ENCODE measurements around the gene GSC2.

- TF ChIP-seq, protein P1, sequence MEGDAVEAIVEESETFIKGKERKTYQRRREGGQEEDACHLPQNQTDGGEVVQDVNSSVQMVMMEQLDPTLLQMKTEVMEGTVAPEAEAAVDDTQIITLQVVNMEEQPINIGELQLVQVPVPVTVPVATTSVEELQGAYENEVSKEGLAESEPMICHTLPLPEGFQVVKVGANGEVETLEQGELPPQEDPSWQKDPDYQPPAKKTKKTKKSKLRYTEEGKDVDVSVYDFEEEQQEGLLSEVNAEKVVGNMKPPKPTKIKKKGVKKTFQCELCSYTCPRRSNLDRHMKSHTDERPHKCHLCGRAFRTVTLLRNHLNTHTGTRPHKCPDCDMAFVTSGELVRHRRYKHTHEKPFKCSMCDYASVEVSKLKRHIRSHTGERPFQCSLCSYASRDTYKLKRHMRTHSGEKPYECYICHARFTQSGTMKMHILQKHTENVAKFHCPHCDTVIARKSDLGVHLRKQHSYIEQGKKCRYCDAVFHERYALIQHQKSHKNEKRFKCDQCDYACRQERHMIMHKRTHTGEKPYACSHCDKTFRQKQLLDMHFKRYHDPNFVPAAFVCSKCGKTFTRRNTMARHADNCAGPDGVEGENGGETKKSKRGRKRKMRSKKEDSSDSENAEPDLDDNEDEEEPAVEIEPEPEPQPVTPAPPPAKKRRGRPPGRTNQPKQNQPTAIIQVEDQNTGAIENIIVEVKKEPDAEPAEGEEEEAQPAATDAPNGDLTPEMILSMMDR (IDR thresholded peaks at IDR 0.05) = no peak
- TF ChIP-seq POLR2A (IDR thresholded peaks at IDR 0.05) = no peak
Observed at GRCh38 chr22:19113429-19113828, 36.7 kb downstream of the GSC2 start.

All from adrenal gland (tissue), 5 donors.